Neuronal stem cell (in vitro differentiated cells): ENCODE data around the gene FIP1L1.

Source experiments
- DNase-seq: peaks from one replicate; pipeline ENCODE4 v3.0.0-alpha.2; 2013; ENCODE audit warnings: low spot score
- H2AFZ ChIP-seq: one replicate; pipeline ENCODE4 v1.6.1; 2013; ENCODE audit warnings: mild to moderate bottlenecking, low read length, inconsistent platforms
- H2AK5ac ChIP-seq: 2 replicates; pipeline ENCODE4 v1.6.1; 2013; ENCODE audit warnings: low read depth, mild to moderate bottlenecking, inconsistent platforms, low read length, moderate library complexity, mixed read lengths
- H2BK120ac ChIP-seq: 2 replicates; pipeline ENCODE4 v1.6.1; 2013; ENCODE audit warnings: low read depth, mild to moderate bottlenecking, inconsistent platforms, low read length, moderate library complexity, mixed read lengths
- H2BK12ac ChIP-seq: one replicate; pipeline ENCODE4 v1.6.1; 2013; ENCODE audit warnings: low read length, inconsistent platforms
- H2BK15ac ChIP-seq: 2 replicates; pipeline ENCODE4 v1.6.1; 2013; ENCODE audit warnings: mild to moderate bottlenecking, low read length, inconsistent platforms, mixed read lengths
- H2BK5ac ChIP-seq: one replicate; pipeline ENCODE4 v1.6.1; 2013; ENCODE audit warnings: inconsistent platforms, mild to moderate bottlenecking, low read length, moderate library complexity
- H3K14ac ChIP-seq: one replicate; pipeline ENCODE4 v1.6.1; 2013; ENCODE audit warnings: low read length, inconsistent platforms
- H3K18ac ChIP-seq: 2 replicates; pipeline ENCODE4 v1.6.1; 2013; ENCODE audit warnings: low read length, inconsistent platforms
- H3K23ac ChIP-seq: 2 replicates; pipeline ENCODE4 v1.6.1; 2013; ENCODE audit warnings: low read depth, mild to moderate bottlenecking, mixed read lengths, low read length, inconsistent platforms; ENCODE audit not compliant: poor library complexity
- H3K27ac ChIP-seq: replicated peaks from 3 replicates; pipeline ENCODE4 v1.5.1; 2013; ENCODE audit warnings: low read length, inconsistent platforms
- H3K27me3 ChIP-seq, 3 experiments: 2 replicates each; pipeline ENCODE4 v1.6.1; 2013; ENCODE audit warnings: low read length in 3 of 3, mild to moderate bottlenecking in 2 of 3, inconsistent platforms in 1 of 3, low read depth in 1 of 3, mixed read lengths in 1 of 3, moderate library complexity in 1 of 3; ENCODE audit not compliant: control insufficient read depth in 3 of 3, insufficient read depth in 3 of 3
- H3K36me3 ChIP-seq, 2 donors: replicated peaks in 1 of 2; 2 replicates each; pipeline ENCODE4 v1.6.1; 2013; ENCODE audit warnings: low read length in 2 of 2; ENCODE audit not compliant: control insufficient read depth in 2 of 2, insufficient read depth in 2 of 2
- H3K4ac ChIP-seq: 2 replicates; pipeline ENCODE4 v1.6.1; 2013; ENCODE audit warnings: inconsistent platforms, mild to moderate bottlenecking, low read length, moderate library complexity
- H3K4me1 ChIP-seq, 2 donors: 1 replicate in 1 of 2; 2 replicates in 1 of 2; pipeline ENCODE4 v1.6.1; 2013; ENCODE audit warnings: low read length in 2 of 2, low read depth in 1 of 2; ENCODE audit not compliant: control insufficient read depth in 2 of 2, insufficient read depth in 1 of 2
- H3K4me2 ChIP-seq: one replicate; pipeline ENCODE4 v1.6.1; 2013; ENCODE audit warnings: mild to moderate bottlenecking, low read length, inconsistent platforms; ENCODE audit not compliant: insufficient read depth, poor library complexity, severe bottlenecking
- H3K4me3 ChIP-seq, 2 donors: 2 replicates each; pipeline ENCODE4 v1.5.1; 2013; ENCODE audit warnings: low read length in 2 of 2, mild to moderate bottlenecking in 2 of 2, inconsistent platforms in 1 of 2, moderate library complexity in 1 of 2
- H3K79me1 ChIP-seq: one replicate; pipeline ENCODE4 v1.6.1; 2013; ENCODE audit warnings: low read depth, mild to moderate bottlenecking, inconsistent platforms, low read length, moderate library complexity
- H3K9ac ChIP-seq: one replicate; pipeline ENCODE4 v1.6.1; 2013; ENCODE audit warnings: mild to moderate bottlenecking, low read depth, low read length, inconsistent platforms; ENCODE audit not compliant: poor library complexity
- H3K9me3 ChIP-seq, 2 donors: replicated peaks in 1 of 2; 2 replicates each; pipeline versions ENCODE3 to v1.6.1; 2013; ENCODE audit warnings: low read length in 2 of 2, mild to moderate bottlenecking in 2 of 2, inconsistent platforms in 1 of 2, low read depth in 1 of 2, mixed read lengths in 1 of 2, moderate library complexity in 1 of 2; ENCODE audit not compliant: control insufficient read depth in 2 of 2, insufficient read depth in 1 of 2
- H4K8ac ChIP-seq: one replicate; pipeline ENCODE4 v1.6.1; 2013; ENCODE audit warnings: low read depth, mild to moderate bottlenecking, inconsistent platforms, low read length, moderate library complexity
- H4K91ac ChIP-seq: one replicate; pipeline ENCODE4 v1.6.1; 2013; ENCODE audit warnings: low read length, low read depth, mild to moderate bottlenecking, inconsistent platforms; ENCODE audit not compliant: poor library complexity
- WGBS, 2 donors: extraction: QIAGEN DNeasy Blood & Tissue Kit; methylation state at CpG; one replicate each; pipeline ENCODE4 v1.1.7; 2013; ENCODE audit warnings: missing lambda C conversion rate in 2 of 2, mixed read lengths in 1 of 2; ENCODE audit not compliant: insufficient read length in 2 of 2, insufficient replicate concordance in 1 of 2; ENCODE audit errors: extremely low coverage in 2 of 2; 5-methylcytosine and 5-hydroxymethylcytosine counted together

Gene FIP1L1

DNA sequence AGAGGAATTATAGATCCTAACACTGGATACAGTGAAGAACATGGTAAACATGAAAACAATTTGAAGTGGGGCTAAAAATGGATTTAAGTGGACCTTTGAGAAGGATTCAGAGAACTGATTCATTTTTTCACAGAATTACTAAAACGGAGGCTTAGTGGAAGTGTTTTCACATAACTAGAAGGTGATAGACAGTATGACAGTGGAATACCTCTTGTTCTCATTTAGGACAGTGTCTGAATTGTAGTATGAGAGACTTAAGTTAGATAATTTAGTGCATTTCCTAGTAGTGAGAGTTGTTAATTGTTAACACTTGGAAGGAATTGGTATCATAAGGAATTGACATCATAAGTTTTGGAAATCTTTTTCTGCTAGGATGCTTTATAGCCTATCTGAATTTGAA is 64.1 kb downstream of the FIP1L1 start:
- no peak overlapping the region for H4K8ac ChIP-seq
- H3K4me1 ChIP-seq: no peaks in the 10 kb centered on the region
- peaks cover 5 to 84% of the 10 kb centered on the region in 2 donors for H3K36me3 ChIP-seq
- no peak overlapping the region for H2BK120ac ChIP-seq
- no peak overlapping the region for H3K4me2 ChIP-seq
- H4K91ac ChIP-seq: no peak overlapping the region
- H2AK5ac ChIP-seq: no peak overlapping the region
- DNase-seq: no peak
- no CpG with 5 or more reads among the region's 1 CpG for WGBS, 2 donors
- no peak overlapping the region for H2BK15ac ChIP-seq
- no peak overlapping the region for H3K27ac ChIP-seq
- H3K27me3 ChIP-seq: no peaks in the 10 kb centered on the region
- no peak overlapping the region for H3K14ac ChIP-seq
- no peak overlapping the region for H3K4me3 ChIP-seq
- H3K18ac ChIP-seq: no peak overlapping the region
- no peak overlapping the region for H2BK5ac ChIP-seq
- no peak overlapping the region for H3K23ac ChIP-seq
- no peak overlapping the region for H2AFZ ChIP-seq
- no peak overlapping the region for H3K4ac ChIP-seq
- no peak overlapping the region for H3K9ac ChIP-seq
- H2BK12ac ChIP-seq: no peak overlapping the region
- H3K9me3 ChIP-seq: no peaks in the 10 kb centered on the region
- no peaks in the 10 kb centered on the region for H3K79me1 ChIP-seq

DNA sequence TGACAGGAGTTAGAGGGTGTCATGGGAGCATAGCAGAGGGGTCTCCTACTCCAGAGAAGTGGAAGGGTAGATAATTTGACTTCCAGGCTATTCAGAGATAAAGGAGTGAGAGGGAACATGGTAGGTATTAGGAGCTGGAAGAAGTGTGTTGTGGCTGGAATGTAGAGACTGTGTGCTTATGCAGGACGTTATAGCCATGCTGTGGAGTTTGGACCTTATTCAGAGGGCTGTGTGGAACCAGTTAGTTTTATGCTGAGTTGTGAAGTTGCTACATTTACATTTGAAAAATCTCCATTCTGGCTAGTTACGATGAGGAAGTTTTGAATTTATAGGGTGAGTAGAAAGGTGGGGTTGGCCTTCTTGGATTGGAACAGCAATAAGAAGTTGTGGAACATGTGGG is 67.5 kb downstream of the FIP1L1 start:
- Histone ChIP-seq H4K8ac (no peak overlapping the region), H3K23ac (no peak overlapping the region), H3K18ac (no peak overlapping the region), H3K9ac (no peak overlapping the region), H3K36me3 (peaks cover 5 to 81% of the 10 kb centered on the region in 2 donors), H4K91ac (no peak overlapping the region), H3K27ac (no peak overlapping the region), H3K4me2 (no peak overlapping the region), H3K4me1 (no peaks in the 10 kb centered on the region), H2BK120ac (no peak overlapping the region), H3K27me3 (no peaks in the 10 kb centered on the region), H2AFZ (no peak overlapping the region), H3K9me3 (no peaks in the 10 kb centered on the region), H3K4me3 (no peak overlapping the region), H3K4ac (no peak overlapping the region), H2BK15ac (no peak overlapping the region), H3K14ac (no peak overlapping the region), H2BK12ac (no peak overlapping the region), H2BK5ac (no peak overlapping the region), H3K79me1 (no peaks in the 10 kb centered on the region), H2AK5ac (no peak overlapping the region)
- no peak for DNase-seq
- WGBS, 2 donors: no CpG with 5 or more reads among the region's 2 CpGs

DNA sequence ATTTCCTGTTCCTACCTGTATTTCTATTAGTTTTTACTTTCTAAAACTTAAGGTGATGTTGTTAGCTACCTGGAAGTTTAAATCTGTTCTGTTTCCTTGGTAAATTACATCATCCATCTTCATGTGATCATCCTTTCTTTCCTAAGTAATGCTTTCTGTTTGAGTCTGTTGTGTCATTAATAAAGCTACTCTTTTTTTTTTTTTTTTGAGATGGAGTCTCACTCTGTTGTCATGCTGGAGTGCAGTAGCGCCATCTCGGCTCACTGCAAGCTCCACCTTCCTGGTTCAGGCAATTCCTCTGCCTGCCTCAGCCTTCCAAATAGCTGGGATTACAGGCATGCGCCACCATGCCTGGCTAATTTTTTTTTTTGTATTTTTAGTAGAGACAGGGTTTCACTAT is 73.3 kb downstream of the FIP1L1 start:
- Histone ChIP-seq H3K27ac (no peak overlapping the region), H3K4ac (no peak overlapping the region), H3K4me1 (no peaks in the 10 kb centered on the region), H4K8ac (no peak overlapping the region), H2BK5ac (no peak overlapping the region), H3K79me1 (no peaks in the 10 kb centered on the region), H2BK120ac (no peak overlapping the region), H2BK12ac (no peak overlapping the region), H2AFZ (no peak overlapping the region), H3K9me3 (no peaks in the 10 kb centered on the region), H3K14ac (no peak overlapping the region), H3K36me3 (peaks cover 9 to 67% of the 10 kb centered on the region in 2 donors), H3K23ac (no peak overlapping the region), H3K4me2 (no peak overlapping the region), H2BK15ac (no peak overlapping the region), H3K9ac (no peak overlapping the region), H3K27me3 (no peaks in the 10 kb centered on the region), H2AK5ac (no peak overlapping the region), H3K4me3 (no peak overlapping the region), H4K91ac (no peak overlapping the region), H3K18ac (no peak overlapping the region)
- DNase-seq: no peak
- no CpG with 5 or more reads among the region's 3 CpGs for whole genome bisulfite sequencing, 2 donors

DNA sequence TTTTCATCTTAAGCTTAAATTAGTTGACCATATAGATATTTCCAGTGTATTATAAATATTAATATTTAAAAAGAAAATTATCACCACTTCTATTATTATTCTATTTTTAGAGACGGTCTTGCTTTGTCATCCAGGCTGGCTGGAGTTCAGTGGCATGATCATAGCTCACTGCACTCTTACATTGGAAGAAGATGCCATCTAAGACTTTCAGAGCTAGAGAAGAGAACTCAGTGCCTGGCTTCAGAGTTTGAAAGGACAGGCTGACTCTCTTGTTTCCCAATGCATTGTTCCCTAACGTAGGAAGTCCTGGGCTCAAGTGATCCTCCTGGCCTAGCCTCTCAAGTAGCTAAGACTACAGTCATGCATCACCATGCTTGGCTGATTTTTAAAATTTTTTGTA is 75.9 kb downstream of the FIP1L1 start:
- WGBS, 2 donors: no CpG with 5 or more reads among the region's 2 CpGs
- no peaks in the 10 kb centered on the region for H3K4me1 ChIP-seq
- no peaks in the 10 kb centered on the region for H3K27me3 ChIP-seq
- no peak for DNase-seq
- H3K4me2 ChIP-seq: no peak overlapping the region
- H3K4ac ChIP-seq: no peak overlapping the region
- no peak overlapping the region for H2BK12ac ChIP-seq
- H3K36me3 ChIP-seq: peaks cover 11 to 68% of the 10 kb centered on the region in 2 donors
- no peak overlapping the region for H3K27ac ChIP-seq
- H3K18ac ChIP-seq: no peak overlapping the region
- H3K79me1 ChIP-seq: no peaks in the 10 kb centered on the region
- H3K14ac ChIP-seq: no peak overlapping the region
- H2BK5ac ChIP-seq: no peak overlapping the region
- no peak overlapping the region for H3K9ac ChIP-seq
- H4K8ac ChIP-seq: no peak overlapping the region
- H2BK120ac ChIP-seq: no peak overlapping the region
- no peak overlapping the region for H2AK5ac ChIP-seq
- H3K23ac ChIP-seq: no peak overlapping the region
- H3K9me3 ChIP-seq: no peaks in the 10 kb centered on the region
- H3K4me3 ChIP-seq: no peak overlapping the region
- no peak overlapping the region for H2AFZ ChIP-seq
- no peak overlapping the region for H2BK15ac ChIP-seq
- no peak overlapping the region for H4K91ac ChIP-seq
